Caco-2 (cell line): ENCODE measurements around the gene KCNG1. TPM values are rescaled to one million over a fixed set of nuclear protein-coding genes. Genes with fewer than 3 reads are reported as not detected.

Experiments
- BruUV-seq: library from RNA; stranded (reverse); fragments of 400-500 nt; replicated peaks from 2 replicates; lab custom pipeline; 2021; lab: Mats Ljungman, UMichigan
- CTCF ChIA-PET: fragments of 300-600 bp; sonication (Branson Sonifier 250); formaldehyde crosslinking; loops from one replicate; lab custom pipeline; 2022; ENCODE audit warnings: antibody characterized with exemption; lab: Charles Lee
- POLR2A ChIA-PET: fragments of 300-600 bp; sonication (Branson Sonifier 250); formaldehyde crosslinking; loops from one replicate; lab custom pipeline; 2022; ENCODE audit warnings: antibody characterized with exemption; lab: Charles Lee
- DNase-seq, 2 experiments: peaks; one replicate each; pipeline versions ENCODE4 v3.0.0 to v3.0.0-alpha.2; 2020 to 2022
- H3K27me3 ChIP-seq: replicated peaks from 2 replicates; pipeline ENCODE4 v1.6.0; 2011; ENCODE audit warnings: low read length; ENCODE audit not compliant: control insufficient read depth, insufficient read depth
- H3K36me3 ChIP-seq: 2 replicates; pipeline ENCODE4 v1.5.1; 2011; ENCODE audit warnings: low read length; ENCODE audit not compliant: control insufficient read depth, insufficient read depth
- H3K4me1 ChIP-seq: fragments of 250-450 bp; sonication (Bioruptor Pico); 2 replicates; pipeline ENCODE4 v1.5.1; 2020; ENCODE audit warnings: mild to moderate bottlenecking
- H3K4me3 ChIP-seq: 2 replicates; pipeline ENCODE4 v1.5.1; 2011; ENCODE audit warnings: low read depth, mild to moderate bottlenecking, control low read depth, low read length
- H3K9me3 ChIP-seq: fragments of 250-450 bp; sonication (Bioruptor Pico); 2 replicates; pipeline ENCODE4 v1.5.1; 2020; ENCODE audit warnings: mild to moderate bottlenecking, moderate library complexity
- H3K27ac Mint-ChIP-seq: one replicate; pipeline ENCODE4 v1.8.0; 2022; ENCODE audit warnings: mixed read lengths; ENCODE audit not compliant: unreplicated experiment
- H3K27me3 Mint-ChIP-seq: one replicate; pipeline ENCODE4 v1.8.0; 2022; ENCODE audit warnings: mixed read lengths; ENCODE audit not compliant: insufficient read depth, unreplicated experiment
- H3K36me3 Mint-ChIP-seq: one replicate; pipeline ENCODE4 v1.8.0; 2022; ENCODE audit warnings: mild to moderate bottlenecking, mixed read lengths; ENCODE audit not compliant: insufficient read depth, unreplicated experiment
- H3K4me1 Mint-ChIP-seq: one replicate; pipeline ENCODE4 v1.8.0; 2022; ENCODE audit warnings: low read depth, mixed read lengths; ENCODE audit not compliant: unreplicated experiment
- H3K4me3 Mint-ChIP-seq: one replicate; pipeline ENCODE4 v1.8.0; 2022; ENCODE audit warnings: mild to moderate bottlenecking, moderate library complexity, mixed read lengths; ENCODE audit not compliant: unreplicated experiment
- H3K9me3 Mint-ChIP-seq: one replicate; pipeline ENCODE4 v1.8.0; 2022; ENCODE audit warnings: mixed read lengths; ENCODE audit not compliant: unreplicated experiment
- intact Hi-C: fragments of 100-400 bp; cut with micrococcal nuclease; formaldehyde crosslinking; loops from one replicate; pipeline ENCODE4 v1.10.0; 2022; ENCODE audit not compliant: unreplicated experiment
- total RNA-seq: library from RNA; stranded (reverse); gene quantifications from 2 replicates; pipeline ENCODE4 v1.2.3, GENCODE V29; 2022
- TF ChIP-seq, protein P1 (sequence below), 2 experiments: fragments of 200-600 bp in 1 of 2; IDR thresholded peaks; 1 replicate in 1 of 2; 2 replicates in 1 of 2; pipeline versions ENCODE4 v1.5.1 to v1.8.0; 2011 to 2022; ENCODE audit warnings: antibody characterized with exemption in 1 of 2, control low read depth in 1 of 2, inconsistent platforms in 1 of 2, low read depth in 1 of 2, low read length in 1 of 2, mild to moderate bottlenecking in 1 of 2, moderate library complexity in 1 of 2; ENCODE audit not compliant: insufficient read depth in 1 of 2, severe bottlenecking in 1 of 2, unreplicated experiment in 1 of 2

Gene KCNG1
- total RNA-seq, 1 experiment from 2014 or later, result 1.5 TPM

- Mint-ChIP-seq H3K27me3 (peaks cover 36% of the 10 kb centered on the region), H3K9me3 (no peaks in the 10 kb centered on the region), H3K4me3 (no peak overlapping the region), H3K4me1 (no peaks in the 10 kb centered on the region), H3K27ac (no peak overlapping the region), H3K36me3 (no peaks in the 10 kb centered on the region)
- intact Hi-C loops, result no loop called here
- no TSS peak for BruUV-seq
- ChIA-PET CTCF (interaction anchor here (0.5 to 0.7 kb wide), 2 partner anchors 38 to 634 kb away, joined by 3 to 5 read pairs; no protein-coding TSS in a partner anchor), POLR2A (no interaction called here)
- DNase-seq, result no peak
- Histone ChIP-seq H3K9me3 (no peaks in the 10 kb centered on the region), H3K36me3 (no peaks in the 10 kb centered on the region), H3K4me1 (no peaks in the 10 kb centered on the region), H3K4me3 (no peak overlapping the region), H3K27me3 (peaks cover 8% of the 10 kb centered on the region)
- TF ChIP-seq, protein P1, sequence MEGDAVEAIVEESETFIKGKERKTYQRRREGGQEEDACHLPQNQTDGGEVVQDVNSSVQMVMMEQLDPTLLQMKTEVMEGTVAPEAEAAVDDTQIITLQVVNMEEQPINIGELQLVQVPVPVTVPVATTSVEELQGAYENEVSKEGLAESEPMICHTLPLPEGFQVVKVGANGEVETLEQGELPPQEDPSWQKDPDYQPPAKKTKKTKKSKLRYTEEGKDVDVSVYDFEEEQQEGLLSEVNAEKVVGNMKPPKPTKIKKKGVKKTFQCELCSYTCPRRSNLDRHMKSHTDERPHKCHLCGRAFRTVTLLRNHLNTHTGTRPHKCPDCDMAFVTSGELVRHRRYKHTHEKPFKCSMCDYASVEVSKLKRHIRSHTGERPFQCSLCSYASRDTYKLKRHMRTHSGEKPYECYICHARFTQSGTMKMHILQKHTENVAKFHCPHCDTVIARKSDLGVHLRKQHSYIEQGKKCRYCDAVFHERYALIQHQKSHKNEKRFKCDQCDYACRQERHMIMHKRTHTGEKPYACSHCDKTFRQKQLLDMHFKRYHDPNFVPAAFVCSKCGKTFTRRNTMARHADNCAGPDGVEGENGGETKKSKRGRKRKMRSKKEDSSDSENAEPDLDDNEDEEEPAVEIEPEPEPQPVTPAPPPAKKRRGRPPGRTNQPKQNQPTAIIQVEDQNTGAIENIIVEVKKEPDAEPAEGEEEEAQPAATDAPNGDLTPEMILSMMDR (IDR thresholded peaks at IDR 0.05; ENCODE audit: insufficient read depth in 1 of 2, low read depth in 1 of 2, low read length in 1 of 2, severe bottlenecking in 1 of 2, unreplicated experiment in 1 of 2), result no peak
Measured at GRCh38 chr20:51003753-51004152, 19.2 kb downstream of the KCNG1 start.

- ChIA-PET CTCF (no interaction called here), POLR2A (no interaction called here)
- BruUV-seq, result no TSS peak
- H3K4me3 ChIP-seq, result no peak overlapping the region
- Mint-ChIP-seq H3K36me3 (no peaks in the 10 kb centered on the region), H3K4me1 (no peaks in the 10 kb centered on the region), H3K27me3 (peaks cover 39% of the 10 kb centered on the region), H3K27ac (no peak overlapping the region), H3K9me3 (no peaks in the 10 kb centered on the region), H3K4me3 (no peak overlapping the region)
- intact Hi-C loops, result no loop called here
- TF ChIP-seq, protein P1 (IDR thresholded peaks at IDR 0.05; ENCODE audit: insufficient read depth in 1 of 2, low read depth in 1 of 2, low read length in 1 of 2, severe bottlenecking in 1 of 2, unreplicated experiment in 1 of 2), result no peak
- H3K9me3 ChIP-seq, result no peaks in the 10 kb centered on the region
- no peak for DNase-seq
- H3K36me3 ChIP-seq, result no peaks in the 10 kb centered on the region
- no peaks in the 10 kb centered on the region for H3K4me1 ChIP-seq
- peaks cover 8% of the 10 kb centered on the region for H3K27me3 ChIP-seq
Measured at GRCh38 chr20:51002633-51003032, 20.3 kb downstream of the KCNG1 start.

DNA sequence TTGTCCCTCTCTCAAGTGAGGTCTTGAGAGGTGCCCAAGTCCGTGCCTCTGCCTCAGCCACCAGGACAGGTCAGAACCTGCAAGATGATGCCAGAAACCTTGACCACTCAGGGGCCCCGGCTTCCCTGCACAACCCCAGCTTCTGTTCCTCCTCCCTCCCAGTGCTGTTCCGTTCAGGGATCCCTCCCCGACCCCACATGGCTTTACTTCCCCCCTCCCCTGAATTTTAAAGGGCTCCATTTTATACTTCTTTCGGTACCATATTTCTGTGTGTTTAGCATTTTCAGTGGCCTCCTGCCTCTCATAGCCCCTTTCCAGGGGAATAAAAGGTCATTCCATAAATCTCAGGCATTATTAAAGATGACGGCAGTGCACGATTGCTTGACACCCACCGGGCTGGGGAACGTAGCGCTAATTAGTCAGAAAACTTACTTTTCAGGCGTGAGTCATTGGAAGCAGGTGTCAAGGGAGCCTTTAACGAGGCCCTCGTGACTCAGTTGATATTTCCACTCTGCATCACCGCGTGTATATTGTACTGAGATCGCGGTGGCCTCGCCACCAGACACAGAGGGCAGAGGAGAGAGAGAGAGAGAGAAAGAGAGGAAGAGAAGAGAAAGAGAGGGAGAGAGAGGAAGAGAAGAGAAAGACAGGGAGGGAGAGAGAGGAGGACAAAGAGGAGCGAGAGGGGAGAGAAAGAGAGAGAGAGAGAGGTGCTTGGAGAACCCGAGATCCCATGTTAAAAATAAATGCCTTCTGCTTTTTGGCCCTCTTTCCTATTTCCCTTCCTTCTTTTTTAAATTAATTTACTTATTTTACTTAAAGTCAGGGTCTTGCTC, 21.3 kb downstream of the KCNG1 start:
- no TSS peak for BruUV-seq
- POLR2A ChIA-PET, result interaction anchor here (0.6 kb wide), 1 partner anchor 64 kb away, joined by 3 read pairs; no protein-coding TSS in a partner anchor

More for the DNA sequence above, 21.3 kb downstream of the KCNG1 start:
- TF ChIP-seq, protein P1 (IDR thresholded peaks at IDR 0.05; ENCODE audit: insufficient read depth in 1 of 2, low read depth in 1 of 2, low read length in 1 of 2, severe bottlenecking in 1 of 2, unreplicated experiment in 1 of 2), result no peak
- Histone ChIP-seq H3K36me3 (no peaks in the 10 kb centered on the region), H3K4me1 (no peaks in the 10 kb centered on the region), H3K27me3 (peaks cover 8% of the 10 kb centered on the region), H3K4me3 (no peak overlapping the region), H3K9me3 (no peaks in the 10 kb centered on the region)
- no peaks in the 10 kb centered on the region for H3K36me3 Mint-ChIP-seq
- no peak overlapping the region for H3K27ac Mint-ChIP-seq
- no peaks in the 10 kb centered on the region for H3K4me1 Mint-ChIP-seq
- H3K9me3 Mint-ChIP-seq, result no peaks in the 10 kb centered on the region
- CTCF ChIA-PET, result interaction anchor here (1.0 to 1.3 kb wide), 2 partner anchors 9 to 14 kb away, joined by 3 to 10 read pairs; no protein-coding TSS in a partner anchor
- no peak for DNase-seq
- no peak overlapping the region for H3K4me3 Mint-ChIP-seq
- peaks cover 39% of the 10 kb centered on the region for H3K27me3 Mint-ChIP-seq
- intact Hi-C loops, result no loop called here
